Measurements from ENCODE around the gene RPS27. TPM values are rescaled to one million over a fixed set of nuclear protein-coding genes. Genes with fewer than 3 reads are reported as not detected.

The RPS27 gene
- total RNA-seq = 1,000 to 10,000 TPM; 1,959 to 2,149 TPM
- 20,406 TPM for polyA plus RNA-seq

GRCh38 chr1:153990468-153991150, at the start of gene RPS27:
Gene RPS27 (plus strand): TSS chr1:153990762. CDS start chr1:153990797, 35 bp downstream.
- peak within 1 kb of the TSS; percentile 91 to 100 (median 97) for H3K4me3 Mint-ChIP-seq

GRCh38 chr1:153941826-153942725, 48.5 kb upstream of the RPS27 start:
- Histone ChIP-seq H3K27ac (ENCODE audit: low read depth, low read length) (no peak overlapping the region), H3K4me1 (ENCODE audit: insufficient read depth, low read length) (peaks cover 30% of the 10 kb centered on the region)
- peak overlapping the region in 3 of 7 donors; percentile 20 to 72 (median 32) for H3K4me3 Mint-ChIP-seq

More at GRCh38 chr1:153990468-153991150, at the start of gene RPS27:
- no peaks in the 10 kb centered on the region for H3K27me3 ChIP-seq (ENCODE audit: insufficient read depth, low read length, poor library complexity, severe bottlenecking)
- peaks cover 34% of the 10 kb centered on the region for H3K36me3 ChIP-seq (ENCODE audit: insufficient read depth, low read length)
- H3K4me1 ChIP-seq (ENCODE audit: insufficient read depth, low read length) = peaks cover 42% of the 10 kb centered on the region
- peak; percentile 77 to 96 (median 92) for DNase-seq
- POLR2A ChIA-PET = interaction anchor here (0.5 to 2.4 kb wide), 24 partner anchors 11 to 459 kb away, joined by 3 to 46 read pairs (median 5); partner anchors contain the start of genes CHTOP, CREB3L4, CRTC2 and DENND4B
- Mint-ChIP-seq H3K27me3 (peaks cover 8% of the 10 kb centered on the region in 2 donors), H3K4me1 (peaks cover 36 to 61% (median 53%) of the 10 kb centered on the region in 3 donors), H3K36me3 (peaks cover 14 to 45% (median 16%) of the 10 kb centered on the region in 3 donors), H3K9me3 (peaks cover 0 to 2% (median 0%) of the 10 kb centered on the region in 5 donors), H3K27ac (peak within 1 kb of the TSS; percentile 93 to 100 (median 100))
- H3K9me3 ChIP-seq (ENCODE audit: low read length) = no peaks in the 10 kb centered on the region
- CTCF ChIA-PET = interaction anchor here (1.2 to 9.1 kb wide), 4 partner anchors 10 to 193 kb away, joined by 3 to 94 read pairs (median 4); partner anchors contain the start of gene JTB
- H3K4me3 ChIP-seq (ENCODE audit: low read length) = peak within 1 kb of the TSS; percentile 79
- peak within 1 kb of the TSS; percentile 96 for H3K27ac ChIP-seq (ENCODE audit: low read depth, low read length)

GRCh38 chr1:153942766-153943549, 47.6 kb upstream of the RPS27 start:
- H3K36me3 ChIP-seq (ENCODE audit: insufficient read depth, low read length) = peaks cover 40% of the 10 kb centered on the region
- no peak for DNase-seq
- Mint-ChIP-seq H3K4me1 (peaks cover 32 to 60% (median 47%) of the 10 kb centered on the region in 3 donors), H3K27me3 (peaks cover 0 to 8% of the 10 kb centered on the region in 2 donors), H3K27ac (peak overlapping the region; percentile 30 to 98 (median 82)), H3K4me3 (peak overlapping the region; percentile 24 to 95 (median 59)), H3K36me3 (peaks cover 3 to 80% (median 13%) of the 10 kb centered on the region in 3 donors), H3K9me3 (no peaks in the 10 kb centered on the region)
- no peak overlapping the region for H3K27ac ChIP-seq (ENCODE audit: low read depth, low read length)
- no peak overlapping the region for H3K4me3 ChIP-seq (ENCODE audit: low read length)
- CTCF ChIA-PET = interaction anchor here (5.1 to 6.0 kb wide), 3 partner anchors 14 to 24 kb away, joined by 46 to 58 read pairs (median 50); partner anchors contain the start of genes CREB3L4, CRTC2 and GATAD2B
- peaks cover 31% of the 10 kb centered on the region for H3K4me1 ChIP-seq (ENCODE audit: insufficient read depth, low read length)
- POLR2A ChIA-PET = interaction anchor here (4.1 kb wide), 1 partner anchor 20 kb away, joined by 56 read pairs; the partner anchor contains the start of gene GATAD2B
- H3K9me3 ChIP-seq (ENCODE audit: low read length) = no peaks in the 10 kb centered on the region
- no peaks in the 10 kb centered on the region for H3K27me3 ChIP-seq (ENCODE audit: insufficient read depth, low read length, poor library complexity, severe bottlenecking)

More at GRCh38 chr1:153941826-153942725, 48.5 kb upstream of the RPS27 start:
- peak overlapping the region; percentile 26 to 90 (median 52) for H3K27ac Mint-ChIP-seq
- Histone ChIP-seq H3K36me3 (ENCODE audit: insufficient read depth, low read length) (peaks cover 46% of the 10 kb centered on the region), H3K4me3 (ENCODE audit: low read length) (no peak overlapping the region), H3K27me3 (ENCODE audit: insufficient read depth, low read length, poor library complexity, severe bottlenecking) (no peaks in the 10 kb centered on the region), H3K9me3 (ENCODE audit: low read length) (no peaks in the 10 kb centered on the region)
- peaks cover 35 to 59% (median 47%) of the 10 kb centered on the region in 3 donors for H3K4me1 Mint-ChIP-seq
- peaks cover 3 to 82% (median 13%) of the 10 kb centered on the region in 3 donors for H3K36me3 Mint-ChIP-seq
- no peaks in the 10 kb centered on the region for H3K9me3 Mint-ChIP-seq
- ChIA-PET CTCF (interaction anchor here (1.1 to 6.0 kb wide), 2 partner anchors 21 kb away, joined by 3 to 58 read pairs; partner anchors contain the start of gene GATAD2B), POLR2A (interaction anchor here (1.7 kb wide), 1 partner anchor 19 kb away, joined by 4 read pairs; no protein-coding TSS in a partner anchor)
- DNase-seq = no peak
- peaks cover 0 to 8% of the 10 kb centered on the region in 2 donors for H3K27me3 Mint-ChIP-seq

GRCh38 chr1:153944005-153944826, 46.3 kb upstream of the RPS27 start:
- ChIA-PET CTCF (interaction anchor here (0.6 to 6.0 kb wide), 12 partner anchors 13 to 169 kb away, joined by 3 to 58 read pairs (median 14); partner anchors contain the start of genes CREB3L4, CRTC2, GATAD2B and JTB), POLR2A (interaction anchor here (0.6 to 4.1 kb wide), 18 partner anchors 13 to 408 kb away, joined by 3 to 56 read pairs (median 6); partner anchors contain the start of genes CREB3L4, CRTC2, GATAD2B and JTB)
- Mint-ChIP-seq H3K4me1 (peaks cover 32 to 60% (median 47%) of the 10 kb centered on the region in 3 donors), H3K4me3 (peak overlapping the region; percentile 94 to 99 (median 98)), H3K9me3 (no peaks in the 10 kb centered on the region), H3K27ac (peak overlapping the region; percentile 93 to 100 (median 98)), H3K27me3 (peaks cover 0 to 8% of the 10 kb centered on the region in 2 donors), H3K36me3 (peaks cover 3 to 85% (median 13%) of the 10 kb centered on the region in 3 donors)
- Histone ChIP-seq H3K36me3 (ENCODE audit: insufficient read depth, low read length) (peaks cover 47% of the 10 kb centered on the region), H3K4me1 (ENCODE audit: insufficient read depth, low read length) (peaks cover 31% of the 10 kb centered on the region), H3K4me3 (ENCODE audit: low read length) (peak overlapping the region; percentile 83), H3K27ac (ENCODE audit: low read depth, low read length) (peak overlapping the region; percentile 91), H3K27me3 (ENCODE audit: insufficient read depth, low read length, poor library complexity, severe bottlenecking) (no peaks in the 10 kb centered on the region), H3K9me3 (ENCODE audit: low read length) (no peaks in the 10 kb centered on the region)
- no peak for DNase-seq

- peak overlapping the region; percentile 94 to 99 (median 98) for H3K4me3 Mint-ChIP-seq
- Histone ChIP-seq H3K36me3 (ENCODE audit: insufficient read depth, low read length) (peaks cover 43% of the 10 kb centered on the region), H3K27ac (ENCODE audit: low read depth, low read length) (peak overlapping the region; percentile 91), H3K4me1 (ENCODE audit: insufficient read depth, low read length) (peaks cover 31% of the 10 kb centered on the region), H3K27me3 (ENCODE audit: insufficient read depth, low read length, poor library complexity, severe bottlenecking) (no peaks in the 10 kb centered on the region), H3K4me3 (ENCODE audit: low read length) (peak overlapping the region; percentile 83), H3K9me3 (ENCODE audit: low read length) (no peaks in the 10 kb centered on the region)
- CTCF ChIA-PET = interaction anchor here (0.6 to 6.0 kb wide), 14 partner anchors 10 to 177 kb away, joined by 3 to 58 read pairs (median 8); partner anchors contain the start of genes CREB3L4, CRTC2, GATAD2B and JTB
- H3K27ac Mint-ChIP-seq = peak overlapping the region; percentile 93 to 100 (median 98)
- H3K9me3 Mint-ChIP-seq = no peaks in the 10 kb centered on the region
- H3K4me1 Mint-ChIP-seq = peaks cover 32 to 58% (median 45%) of the 10 kb centered on the region in 3 donors
- POLR2A ChIA-PET = interaction anchor here (0.5 to 4.1 kb wide), 18 partner anchors 13 to 276 kb away, joined by 3 to 56 read pairs (median 6); partner anchors contain the start of genes CREB3L4, CRTC2, GATAD2B and JTB
- peaks cover 0 to 8% of the 10 kb centered on the region in 2 donors for H3K27me3 Mint-ChIP-seq
- no peak for DNase-seq
- peaks cover 0 to 82% (median 12%) of the 10 kb centered on the region in 3 donors for H3K36me3 Mint-ChIP-seq
These were observed 45.8 kb upstream of the RPS27 start for GRCh38 chr1:153944827-153945117.

GRCh38 chr1:153945131-153945794, 45.3 kb upstream of the RPS27 start:
- Histone ChIP-seq H3K4me3 (ENCODE audit: low read length) (peak overlapping the region; percentile 83), H3K27ac (ENCODE audit: low read depth, low read length) (peak overlapping the region; percentile 91)
- H3K36me3 Mint-ChIP-seq = peaks cover 0 to 82% (median 11%) of the 10 kb centered on the region in 3 donors

More at GRCh38 chr1:153945131-153945794, 45.3 kb upstream of the RPS27 start:
- H3K9me3 Mint-ChIP-seq = no peaks in the 10 kb centered on the region
- H3K27me3 ChIP-seq (ENCODE audit: insufficient read depth, low read length, poor library complexity, severe bottlenecking) = no peaks in the 10 kb centered on the region
- H3K27me3 Mint-ChIP-seq = peaks cover 0 to 6% of the 10 kb centered on the region in 2 donors
- peak; percentile 80 to 92 (median 88) for DNase-seq
- H3K27ac Mint-ChIP-seq = peak overlapping the region; percentile 93 to 100 (median 98)
- H3K9me3 ChIP-seq (ENCODE audit: low read length) = no peaks in the 10 kb centered on the region
- H3K4me1 Mint-ChIP-seq = peaks cover 32 to 53% (median 42%) of the 10 kb centered on the region in 3 donors
- ChIA-PET POLR2A (interaction anchor here (0.5 to 4.1 kb wide), 19 partner anchors 12 to 275 kb away, joined by 3 to 56 read pairs (median 5); partner anchors contain the start of genes CREB3L4, CRTC2, GATAD2B and JTB), CTCF (interaction anchor here (0.6 to 6.0 kb wide), 16 partner anchors 9 to 178 kb away, joined by 3 to 58 read pairs (median 8); partner anchors contain the start of genes CREB3L4, CRTC2, GATAD2B and JTB)
- H3K36me3 ChIP-seq (ENCODE audit: insufficient read depth, low read length) = peaks cover 41% of the 10 kb centered on the region
- peak overlapping the region; percentile 94 to 99 (median 98) for H3K4me3 Mint-ChIP-seq
- H3K4me1 ChIP-seq (ENCODE audit: insufficient read depth, low read length) = peaks cover 31% of the 10 kb centered on the region
